GM21723 (cell line): Measurements from ENCODE around the gene GPR37L1.
"Not testable (repeated sequence)": the region's sequence is repeated elsewhere in the genome, so short reads cannot be mapped to it uniquely, and the experiment has no call there.

ENCODE experiments used
- ATAC-seq: cut with Tn5 transposase; IDR thresholded peaks from one replicate; pipeline ENCODE4 v1.9.1; 2021; ENCODE audit warnings: mild to moderate bottlenecking, moderate library complexity; ENCODE audit not compliant: unreplicated experiment

Gene GPR37L1

GRCh38 chr1:202133001-202133400, 10.3 kb downstream of the GPR37L1 start:
- no peak for ATAC-seq

- no peak for ATAC-seq
These were observed 10.8 kb downstream of the GPR37L1 start for GRCh38 chr1:202133496-202133895.

- no peak for ATAC-seq
These were observed 11.3 kb downstream of the GPR37L1 start for GRCh38 chr1:202133989-202134388.

- no peak for ATAC-seq
These were observed 12.0 kb downstream of the GPR37L1 start for GRCh38 chr1:202134645-202135172.

GRCh38 chr1:202135221-202135721, 12.6 kb downstream of the GPR37L1 start:
- peak; percentile 68 for ATAC-seq

- no peak for ATAC-seq
These were observed 18.1 kb downstream of the GPR37L1 start for GRCh38 chr1:202140833-202141232.

- not testable (repeated sequence) for ATAC-seq
These were observed 18.8 kb downstream of the GPR37L1 start for GRCh38 chr1:202141468-202141867.

- peak; percentile 32 for ATAC-seq
These were observed 20.5 kb downstream of the GPR37L1 start for GRCh38 chr1:202143011-202143767.

- ATAC-seq, result peak; percentile 57
These were observed 21.2 kb downstream of the GPR37L1 start for GRCh38 chr1:202143768-202144401.

GRCh38 chr1:202144402-202145067, 21.8 kb downstream of the GPR37L1 start, which contains the start of gene ARL8A:
Gene ARL8A, minus strand, starts transcription at chr1:202144737. Its CDS starts 165 bp downstream, at chr1:202144572.
- ATAC-seq, result peak; percentile 70

- ATAC-seq, result no peak
These were observed 22.5 kb downstream of the GPR37L1 start for GRCh38 chr1:202145068-202145743.

GRCh38 chr1:202145744-202146140, 23.0 kb downstream of the GPR37L1 start:
- not testable (repeated sequence) for ATAC-seq

GRCh38 chr1:202146279-202146678, 23.6 kb downstream of the GPR37L1 start:
- ATAC-seq, result no peak

GRCh38 chr1:202146993-202147392, 24.3 kb downstream of the GPR37L1 start:
- no peak for ATAC-seq

GRCh38 chr1:202148391-202148790, 25.7 kb downstream of the GPR37L1 start:
- no peak for ATAC-seq

- no peak for ATAC-seq
These were observed 26.8 kb downstream of the GPR37L1 start for GRCh38 chr1:202149566-202149965.

GRCh38 chr1:202150187-202150586, 27.5 kb downstream of the GPR37L1 start:
- ATAC-seq, result no peak

- no peak for ATAC-seq
These were observed 27.9 kb downstream of the GPR37L1 start for GRCh38 chr1:202150602-202151001.

GRCh38 chr1:202151045-202151444, 28.3 kb downstream of the GPR37L1 start:
- no peak for ATAC-seq

- no peak for ATAC-seq
These were observed 29.7 kb downstream of the GPR37L1 start for GRCh38 chr1:202152399-202152798.

GRCh38 chr1:202153284-202153683, 30.6 kb downstream of the GPR37L1 start:
- ATAC-seq, result no peak
